K562 (cell line): ENCODE data around the gene NOTO. TPM values are rescaled to one million over a fixed set of nuclear protein-coding genes. Genes with fewer than 3 reads are reported as not detected.
A peak's percentile ranks its signal among the peaks of the same experiment; 100 is the strongest.

Experiments used
- ARHGAP35 ChIP-seq: fragments of 450-650 bp; IDR thresholded peaks from 2 replicates; pipeline ENCODE4 v1.6.1; 2018; ENCODE audit not compliant: partially characterized antibody
- CCAR2 ChIP-seq: fragments of 200-400 bp; formaldehyde crosslinking; IDR thresholded peaks from 2 replicates; pipeline ENCODE4 v1.6.1; 2017; ENCODE audit warnings: mild to moderate bottlenecking, low read depth, low read length
- CHD4 ChIP-seq: fragments of 200-600 bp; sonication (generic); IDR thresholded peaks from 3 replicates; pipeline ENCODE4 v1.6.1; 2012; ENCODE audit warnings: low read depth, mild to moderate bottlenecking, mixed read lengths, low read length, inconsistent platforms; ENCODE audit not compliant: insufficient read depth, insufficient replicate concordance, poor library complexity, severe bottlenecking
- ETV1 ChIP-seq: fragments of 450-650 bp; conservative IDR thresholded peaks from 2 replicates; pipeline ENCODE4 v1.6.1; 2016; ENCODE audit warnings: missing genetic modification characterization, control low read depth, low read depth, missing compliant biosample characterization
- KAT2B ChIP-seq: IDR thresholded peaks from one replicate; pipeline ENCODE4 v1.6.1; 2012; ENCODE audit warnings: low read depth, mild to moderate bottlenecking, control low read depth, inconsistent platforms, low read length, moderate library complexity
- MIER1 ChIP-seq: fragments of 450-650 bp; IDR thresholded peaks from 2 replicates; pipeline ENCODE4 v1.6.1; 2016; ENCODE audit warnings: antibody characterized with exemption, mild to moderate bottlenecking, low read depth
- NCOA4 ChIP-seq: fragments of 450-650 bp; IDR thresholded peaks from 2 replicates; pipeline ENCODE4 v1.6.1; 2018; ENCODE audit warnings: mild to moderate bottlenecking; ENCODE audit not compliant: partially characterized antibody
- NR4A1 ChIP-seq, 2 experiments: fragments of 250-450 bp in 1 of 2; fragments of 450-650 bp in 1 of 2; sonication (Bioruptor Pico) in 1 of 2; IDR thresholded peaks; 2 replicates each; pipeline versions ENCODE4 v1.4.0 to v1.6.1; 2016 to 2020; ENCODE audit warnings: mild to moderate bottlenecking in 2 of 2, missing compliant biosample characterization in 1 of 2, missing genetic modification characterization in 1 of 2, moderate library complexity in 1 of 2
- PCBP2 ChIP-seq: fragments of 200-400 bp; formaldehyde crosslinking; IDR thresholded peaks from 2 replicates; pipeline ENCODE4 v1.6.1; 2018; ENCODE audit warnings: low read length, low read depth, mild to moderate bottlenecking, moderate library complexity; ENCODE audit not compliant: poor library complexity, severe bottlenecking
- SMARCA4 ChIP-seq: fragments of 450-650 bp; IDR thresholded peaks from 2 replicates; pipeline ENCODE4 v1.6.1; 2016
- SREBF1 ChIP-seq: fragments of 150-350 bp; IDR thresholded peaks from 2 replicates; pipeline ENCODE4 v1.6.1; 2014; ENCODE audit warnings: antibody characterized with exemption, low read depth, low read length, borderline replicate concordance
- TAF9B ChIP-seq: fragments of 450-650 bp; IDR thresholded peaks from 2 replicates; pipeline ENCODE4 v1.6.1; 2018; ENCODE audit warnings: mild to moderate bottlenecking; ENCODE audit not compliant: partially characterized antibody
- ZC3H4 ChIP-seq: sonication (generic); formaldehyde crosslinking; IDR thresholded peaks from 2 replicates; pipeline ENCODE4 v1.9.0; 2021; ENCODE audit warnings: missing genetic modification reagents, borderline replicate concordance
- ZNF174 ChIP-seq: fragments of 250-450 bp; sonication (Bioruptor Pico); IDR thresholded peaks from 2 replicates; pipeline ENCODE4 v1.4.0; 2020; ENCODE audit warnings: mild to moderate bottlenecking
- ZNF717 ChIP-seq: fragments of 250-450 bp; sonication (Bioruptor Pico); IDR thresholded peaks from 2 replicates; pipeline ENCODE4 v1.5.0; 2021
- ZNF79 ChIP-seq: fragments of 250-450 bp; sonication (Bioruptor Pico); IDR thresholded peaks from 2 replicates; pipeline ENCODE4 v1.4.0; 2020; ENCODE audit warnings: low read depth, mild to moderate bottlenecking, moderate library complexity
- polyA plus RNA-seq, 8 experiments: library from polyadenylated mRNA; depleted of rRNA in 4 of 8; stranded (reverse) in 5 of 8; unstranded in 3 of 8; fragments of >200 nt; fragmentation: Nextera tagmentation in 2 of 8; fragmentation: Illumina TruSeq in 1 of 8; extraction: Ambion mirVana in 2 of 8; extraction: Trizol in 1 of 8; gene quantifications; 2 replicates each; pipeline versions ENCODE4 v1.2.1 to v1.2.3, GENCODE V29; 2011 to 2014; ENCODE audit warnings: inconsistent platforms in 1 of 8, missing spikeins in 1 of 8
- total RNA-seq, 7 experiments: library from RNA; depleted of rRNA in 6 of 7; stranded (reverse); fragments of >200 nt in 6 of 7; fragmentation: Illumina TruSeq in 2 of 7; extraction: Trizol in 2 of 7; gene quantifications; 2 replicates each; pipeline versions ENCODE4 v1.2.1 to v1.2.3, GENCODE V29; 2011 to 2021; ENCODE audit warnings: low replicate concordance in 1 of 7
- TF ChIP-seq, protein P1 (sequence below), 2 experiments: fragments of 450-650 bp; IDR thresholded peaks; 2 replicates each; pipeline ENCODE4 v1.6.1; 2018; ENCODE audit warnings: mild to moderate bottlenecking in 2 of 2, low read depth in 1 of 2; ENCODE audit not compliant: partially characterized antibody in 2 of 2
- TF ChIP-seq, protein P2 (sequence below): fragments of 250-450 bp; sonication (Bioruptor Pico); IDR thresholded peaks from 2 replicates; pipeline ENCODE4 v1.9.0; 2021; ENCODE audit warnings: mild to moderate bottlenecking
- TF ChIP-seq, protein P3 (sequence below), 2 experiments: IDR thresholded peaks; 2 replicates each; pipeline ENCODE4 v1.6.1; 2012; ENCODE audit warnings: improper control_type of control experiment in 2 of 2, low read depth in 2 of 2, low read length in 2 of 2, borderline replicate concordance in 1 of 2
- TF ChIP-seq, protein P4 (sequence below): fragments of 250-450 bp; sonication (Bioruptor Pico); IDR thresholded peaks from 2 replicates; pipeline ENCODE4 v1.8.0; 2022; ENCODE audit warnings: inconsistent platforms

NOTO gene
- total and polyA plus RNA-seq, 9 of the 15 experiments (the other 6 are each of a cell fraction or from before 2014, with no cell fraction given) = not detected

DNA sequence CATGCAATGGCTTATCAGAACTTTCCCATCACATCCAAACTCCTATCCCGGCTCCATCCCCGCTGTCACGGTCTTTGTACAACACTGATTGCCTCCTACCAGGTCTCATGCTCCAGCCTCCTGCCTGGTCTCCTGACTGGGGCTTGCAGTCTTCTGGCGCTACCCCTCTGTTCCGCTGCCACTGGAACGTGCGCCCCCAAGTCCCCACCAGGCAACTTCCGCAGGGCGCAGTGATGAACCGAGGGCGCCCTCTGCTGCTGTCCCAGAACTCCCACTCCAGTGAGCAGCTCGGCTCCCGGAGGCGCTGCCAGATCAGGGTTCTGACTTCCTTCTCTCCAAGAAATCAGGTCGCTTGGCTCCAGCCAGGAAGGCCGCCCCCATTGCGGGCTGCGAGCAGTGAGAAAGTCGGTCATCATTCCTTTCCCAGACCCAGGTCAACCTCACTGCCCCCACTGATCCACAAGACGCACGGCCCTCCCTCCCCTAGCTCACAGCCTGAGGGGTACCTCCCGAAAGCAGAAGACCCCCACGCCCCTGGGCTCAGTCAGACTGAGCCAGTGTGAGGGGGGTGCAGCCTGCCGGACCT, 45.7 kb upstream of the NOTO start (continued):
- TF ChIP-seq, protein P1, sequence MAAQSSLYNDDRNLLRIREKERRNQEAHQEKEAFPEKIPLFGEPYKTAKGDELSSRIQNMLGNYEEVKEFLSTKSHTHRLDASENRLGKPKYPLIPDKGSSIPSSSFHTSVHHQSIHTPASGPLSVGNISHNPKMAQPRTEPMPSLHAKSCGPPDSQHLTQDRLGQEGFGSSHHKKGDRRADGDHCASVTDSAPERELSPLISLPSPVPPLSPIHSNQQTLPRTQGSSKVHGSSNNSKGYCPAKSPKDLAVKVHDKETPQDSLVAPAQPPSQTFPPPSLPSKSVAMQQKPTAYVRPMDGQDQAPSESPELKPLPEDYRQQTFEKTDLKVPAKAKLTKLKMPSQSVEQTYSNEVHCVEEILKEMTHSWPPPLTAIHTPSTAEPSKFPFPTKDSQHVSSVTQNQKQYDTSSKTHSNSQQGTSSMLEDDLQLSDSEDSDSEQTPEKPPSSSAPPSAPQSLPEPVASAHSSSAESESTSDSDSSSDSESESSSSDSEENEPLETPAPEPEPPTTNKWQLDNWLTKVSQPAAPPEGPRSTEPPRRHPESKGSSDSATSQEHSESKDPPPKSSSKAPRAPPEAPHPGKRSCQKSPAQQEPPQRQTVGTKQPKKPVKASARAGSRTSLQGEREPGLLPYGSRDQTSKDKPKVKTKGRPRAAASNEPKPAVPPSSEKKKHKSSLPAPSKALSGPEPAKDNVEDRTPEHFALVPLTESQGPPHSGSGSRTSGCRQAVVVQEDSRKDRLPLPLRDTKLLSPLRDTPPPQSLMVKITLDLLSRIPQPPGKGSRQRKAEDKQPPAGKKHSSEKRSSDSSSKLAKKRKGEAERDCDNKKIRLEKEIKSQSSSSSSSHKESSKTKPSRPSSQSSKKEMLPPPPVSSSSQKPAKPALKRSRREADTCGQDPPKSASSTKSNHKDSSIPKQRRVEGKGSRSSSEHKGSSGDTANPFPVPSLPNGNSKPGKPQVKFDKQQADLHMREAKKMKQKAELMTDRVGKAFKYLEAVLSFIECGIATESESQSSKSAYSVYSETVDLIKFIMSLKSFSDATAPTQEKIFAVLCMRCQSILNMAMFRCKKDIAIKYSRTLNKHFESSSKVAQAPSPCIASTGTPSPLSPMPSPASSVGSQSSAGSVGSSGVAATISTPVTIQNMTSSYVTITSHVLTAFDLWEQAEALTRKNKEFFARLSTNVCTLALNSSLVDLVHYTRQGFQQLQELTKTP (IDR thresholded peaks at IDR 0.05; ENCODE audit: low read depth in 1 of 2, partially characterized antibody in 2 of 2) = no peak
- TF ChIP-seq SREBF1 (no peak), ZNF717 (CRISPR knock-in tag) (no peak), ETV1 (tag) (peak; percentile 43; the same call in 1 of the 2 replicates), NR4A1 (CRISPR knock-in tag; IDR thresholded peaks at IDR 0.05) (no peak), NR4A1 (tag; IDR thresholded peaks at IDR 0.05) (no peak), MIER1 (no peak), SMARCA4 (no peak), CCAR2 (no peak), ZC3H4 (no peak), PCBP2 (no peak), TAF9B (no peak), KAT2B (no peak), ARHGAP35 (no peak), ZNF174 (CRISPR knock-in tag) (no peak), CHD4 (no peak), NCOA4 (no peak), ZNF79 (CRISPR knock-in tag) (no peak)
- TF ChIP-seq, protein P2, sequence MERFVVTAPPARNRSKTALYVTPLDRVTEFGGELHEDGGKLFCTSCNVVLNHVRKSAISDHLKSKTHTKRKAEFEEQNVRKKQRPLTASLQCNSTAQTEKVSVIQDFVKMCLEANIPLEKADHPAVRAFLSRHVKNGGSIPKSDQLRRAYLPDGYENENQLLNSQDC (CRISPR knock-in tag) = no peak
- TF ChIP-seq, protein P3, sequence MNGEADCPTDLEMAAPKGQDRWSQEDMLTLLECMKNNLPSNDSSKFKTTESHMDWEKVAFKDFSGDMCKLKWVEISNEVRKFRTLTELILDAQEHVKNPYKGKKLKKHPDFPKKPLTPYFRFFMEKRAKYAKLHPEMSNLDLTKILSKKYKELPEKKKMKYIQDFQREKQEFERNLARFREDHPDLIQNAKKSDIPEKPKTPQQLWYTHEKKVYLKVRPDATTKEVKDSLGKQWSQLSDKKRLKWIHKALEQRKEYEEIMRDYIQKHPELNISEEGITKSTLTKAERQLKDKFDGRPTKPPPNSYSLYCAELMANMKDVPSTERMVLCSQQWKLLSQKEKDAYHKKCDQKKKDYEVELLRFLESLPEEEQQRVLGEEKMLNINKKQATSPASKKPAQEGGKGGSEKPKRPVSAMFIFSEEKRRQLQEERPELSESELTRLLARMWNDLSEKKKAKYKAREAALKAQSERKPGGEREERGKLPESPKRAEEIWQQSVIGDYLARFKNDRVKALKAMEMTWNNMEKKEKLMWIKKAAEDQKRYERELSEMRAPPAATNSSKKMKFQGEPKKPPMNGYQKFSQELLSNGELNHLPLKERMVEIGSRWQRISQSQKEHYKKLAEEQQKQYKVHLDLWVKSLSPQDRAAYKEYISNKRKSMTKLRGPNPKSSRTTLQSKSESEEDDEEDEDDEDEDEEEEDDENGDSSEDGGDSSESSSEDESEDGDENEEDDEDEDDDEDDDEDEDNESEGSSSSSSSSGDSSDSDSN (IDR thresholded peaks at IDR 0.05; ENCODE audit: borderline replicate concordance in 1 of 2, low read depth in 2 of 2, low read length in 2 of 2) = no peak
- TF ChIP-seq, protein P4, sequence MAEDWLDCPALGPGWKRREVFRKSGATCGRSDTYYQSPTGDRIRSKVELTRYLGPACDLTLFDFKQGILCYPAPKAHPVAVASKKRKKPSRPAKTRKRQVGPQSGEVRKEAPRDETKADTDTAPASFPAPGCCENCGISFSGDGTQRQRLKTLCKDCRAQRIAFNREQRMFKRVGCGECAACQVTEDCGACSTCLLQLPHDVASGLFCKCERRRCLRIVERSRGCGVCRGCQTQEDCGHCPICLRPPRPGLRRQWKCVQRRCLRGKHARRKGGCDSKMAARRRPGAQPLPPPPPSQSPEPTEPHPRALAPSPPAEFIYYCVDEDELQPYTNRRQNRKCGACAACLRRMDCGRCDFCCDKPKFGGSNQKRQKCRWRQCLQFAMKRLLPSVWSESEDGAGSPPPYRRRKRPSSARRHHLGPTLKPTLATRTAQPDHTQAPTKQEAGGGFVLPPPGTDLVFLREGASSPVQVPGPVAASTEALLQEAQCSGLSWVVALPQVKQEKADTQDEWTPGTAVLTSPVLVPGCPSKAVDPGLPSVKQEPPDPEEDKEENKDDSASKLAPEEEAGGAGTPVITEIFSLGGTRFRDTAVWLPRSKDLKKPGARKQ (CRISPR knock-in tag) = no peak
